Lung (tissue), 12 donors: ENCODE measurements around the gene EPHA6. TPM values are rescaled to one million over a fixed set of nuclear protein-coding genes. Genes with fewer than 3 reads are reported as not detected.

Source experiments
- ATAC-seq: fragments of 200-7000 bp; cut with Tn5 transposase; one replicate; pipeline ENCODE4 v1.9.1; 2020; ENCODE audit warnings: moderate number of reproducible peaks; ENCODE audit not compliant: insufficient read depth, low FRiP score
- DNase-seq, 3 donors: peaks; one replicate each; pipeline ENCODE4 v3.0.0-alpha.2; 2013 to 2017
- H3K27ac ChIP-seq, 2 donors: one replicate each; pipeline ENCODE4 v1.5.1; 2013; ENCODE audit warnings: mild to moderate bottlenecking in 2 of 2, moderate library complexity in 2 of 2, control low read depth in 1 of 2, inconsistent platforms in 1 of 2, low read depth in 1 of 2, low read length in 1 of 2
- H3K27me3 ChIP-seq, 3 donors: one replicate each; pipeline ENCODE4 v1.5.1; 2013; ENCODE audit warnings: low read length in 2 of 3; ENCODE audit not compliant: control insufficient read depth in 3 of 3, insufficient read depth in 3 of 3
- H3K36me3 ChIP-seq, 4 donors: one replicate each; pipeline ENCODE4 v1.5.1; 2013; ENCODE audit warnings: low read length in 4 of 4, mild to moderate bottlenecking in 1 of 4, moderate library complexity in 1 of 4; ENCODE audit not compliant: control insufficient read depth in 4 of 4, insufficient read depth in 4 of 4
- H3K4me1 ChIP-seq, 5 donors: one replicate each; pipeline ENCODE4 v1.5.1; 2013; ENCODE audit warnings: low read length in 5 of 5, mild to moderate bottlenecking in 2 of 5, moderate library complexity in 1 of 5; ENCODE audit not compliant: control insufficient read depth in 5 of 5, insufficient read depth in 5 of 5
- H3K4me3 ChIP-seq: one replicate; pipeline ENCODE4 v1.5.1; 2013; ENCODE audit warnings: mild to moderate bottlenecking, control low read depth, moderate library complexity
- H3K9ac ChIP-seq, 2 donors: one replicate each; pipeline ENCODE4 v1.5.1; 2013; ENCODE audit warnings: low read length in 2 of 2, control low read depth in 1 of 2; ENCODE audit not compliant: insufficient read depth in 1 of 2
- H3K9me3 ChIP-seq, 4 donors: one replicate each; pipeline ENCODE4 v1.5.1; 2013; ENCODE audit warnings: low read length in 3 of 4, mild to moderate bottlenecking in 1 of 4, moderate library complexity in 1 of 4; ENCODE audit not compliant: control insufficient read depth in 4 of 4, insufficient read depth in 3 of 4
- WGBS, 2 donors: extraction: QIAGEN DNeasy Blood & Tissue Kit; methylation state at CpG; one replicate each; pipeline ENCODE4 v1.1.7; 2013; 5-methylcytosine and 5-hydroxymethylcytosine counted together
- polyA plus RNA-seq, 2 donors: library from polyadenylated mRNA; stranded (reverse); fragments of 200-250 nt; gene quantifications; one replicate each; pipeline ENCODE4 v1.2.1, GENCODE V29; 2013
- total RNA-seq, 2 donors: library from RNA; depleted of rRNA in 1 of 2; stranded (reverse); fragments of >200 nt in 1 of 2; gene quantifications; one replicate each; pipeline ENCODE4 v1.2.1, GENCODE V29; 2014 to 2021
- TF ChIP-seq, protein P1 (sequence below): IDR thresholded peaks from 2 replicates; pipeline ENCODE4 v1.5.1; 2012; ENCODE audit warnings: mild to moderate bottlenecking; ENCODE audit errors: control extremely low read depth, extremely low read depth
- donor health status: control.
- donor health status: control.
- donor health status: Bipolar disorder and iron deficiency.
- donor health status: healthy.
- donor health status: DM: yes; HTN: yes; CAD: no.

EPHA6 gene
- total and polyA plus RNA-seq, 4 donors = 0.31 to 1.3 TPM; not detected in 2

DNA sequence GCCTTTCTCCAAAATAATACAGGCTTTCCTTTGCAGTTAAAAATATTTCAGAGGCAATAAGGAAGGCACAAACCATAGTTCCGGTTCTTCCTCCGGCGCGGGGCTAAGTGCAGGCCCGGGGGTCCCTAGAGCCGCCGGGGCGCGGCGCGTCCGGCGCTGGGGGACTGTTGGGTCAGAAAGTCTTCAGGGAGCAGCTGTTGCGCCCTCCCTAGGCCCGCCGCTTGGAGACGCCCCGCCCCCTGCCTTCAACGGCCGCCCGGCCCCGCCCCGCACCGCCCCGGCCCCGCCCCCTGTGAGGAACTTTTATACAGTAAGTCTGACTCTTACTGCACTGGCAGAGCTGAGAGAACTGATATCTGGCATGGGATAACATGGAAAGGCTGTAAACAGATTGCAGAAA, 667.0 kb downstream of the EPHA6 start:
- Histone ChIP-seq H3K9me3 (peaks cover 0 to 3% (median 0%) of the 10 kb centered on the region in 4 donors), H3K9ac (no peak overlapping the region), H3K4me1 (peaks cover 0 to 8% (median 0%) of the 10 kb centered on the region in 5 donors), H3K4me3 (no peak overlapping the region), H3K27ac (no peak overlapping the region), H3K36me3 (no peaks in the 10 kb centered on the region), H3K27me3 (no peaks in the 10 kb centered on the region)
- DNase-seq = no peak
- ATAC-seq = no peak
- TF ChIP-seq, protein P1, sequence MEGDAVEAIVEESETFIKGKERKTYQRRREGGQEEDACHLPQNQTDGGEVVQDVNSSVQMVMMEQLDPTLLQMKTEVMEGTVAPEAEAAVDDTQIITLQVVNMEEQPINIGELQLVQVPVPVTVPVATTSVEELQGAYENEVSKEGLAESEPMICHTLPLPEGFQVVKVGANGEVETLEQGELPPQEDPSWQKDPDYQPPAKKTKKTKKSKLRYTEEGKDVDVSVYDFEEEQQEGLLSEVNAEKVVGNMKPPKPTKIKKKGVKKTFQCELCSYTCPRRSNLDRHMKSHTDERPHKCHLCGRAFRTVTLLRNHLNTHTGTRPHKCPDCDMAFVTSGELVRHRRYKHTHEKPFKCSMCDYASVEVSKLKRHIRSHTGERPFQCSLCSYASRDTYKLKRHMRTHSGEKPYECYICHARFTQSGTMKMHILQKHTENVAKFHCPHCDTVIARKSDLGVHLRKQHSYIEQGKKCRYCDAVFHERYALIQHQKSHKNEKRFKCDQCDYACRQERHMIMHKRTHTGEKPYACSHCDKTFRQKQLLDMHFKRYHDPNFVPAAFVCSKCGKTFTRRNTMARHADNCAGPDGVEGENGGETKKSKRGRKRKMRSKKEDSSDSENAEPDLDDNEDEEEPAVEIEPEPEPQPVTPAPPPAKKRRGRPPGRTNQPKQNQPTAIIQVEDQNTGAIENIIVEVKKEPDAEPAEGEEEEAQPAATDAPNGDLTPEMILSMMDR = no peak
- 89 to 92% methylated on average over 26 of the region's 26 CpGs for WGBS, 2 donors

DNA sequence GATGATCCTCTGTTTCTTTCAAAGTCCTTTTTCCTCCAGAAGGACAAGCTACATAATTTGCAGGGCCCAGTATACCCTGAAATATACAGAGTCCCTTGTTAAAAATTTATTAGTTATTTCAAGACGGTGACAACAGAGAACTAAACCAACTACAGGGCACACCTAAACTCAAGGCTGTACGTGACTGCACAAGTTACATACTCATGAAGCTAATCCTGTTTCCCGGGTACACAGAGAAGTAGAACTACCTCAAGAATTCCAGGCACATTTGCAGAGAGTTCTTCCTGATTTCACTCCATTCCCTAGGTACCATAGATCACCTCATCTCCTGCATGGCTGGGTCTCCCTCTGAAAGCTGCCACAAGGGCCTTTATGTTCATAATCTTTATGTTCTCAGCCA, 670.8 kb downstream of the EPHA6 start:
- Histone ChIP-seq H3K9ac (no peak overlapping the region), H3K9me3 (peaks cover 0 to 3% (median 0%) of the 10 kb centered on the region in 4 donors), H3K4me1 (no peaks in the 10 kb centered on the region), H3K36me3 (no peaks in the 10 kb centered on the region), H3K27me3 (no peaks in the 10 kb centered on the region), H3K27ac (no peak overlapping the region), H3K4me3 (no peak overlapping the region)
- TF ChIP-seq, protein P1 = no peak
- 90 to 91% methylated on average over 3 of the region's 3 CpGs for WGBS, 2 donors
- ATAC-seq = no peak
- no peak for DNase-seq

DNA sequence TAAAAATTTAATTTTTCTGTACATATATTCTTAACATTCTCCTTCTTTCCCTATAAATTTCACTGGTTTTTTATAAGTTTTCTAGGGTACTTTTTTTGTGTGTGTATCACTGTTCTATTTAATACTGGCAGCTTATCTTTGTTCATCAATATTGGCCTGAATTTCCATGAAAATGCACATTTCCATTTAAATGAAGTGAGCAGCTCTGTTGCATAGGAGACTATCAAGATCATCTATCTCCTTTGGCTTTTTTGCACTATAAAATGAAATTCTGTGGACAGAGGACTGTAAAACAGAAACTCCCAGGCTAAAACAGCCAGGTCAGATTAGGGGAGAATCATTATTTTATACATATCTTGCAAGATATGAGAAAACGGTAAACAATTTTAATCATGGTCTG, 673.2 kb downstream of the EPHA6 start:
- no peak overlapping the region for H3K27ac ChIP-seq
- no peaks in the 10 kb centered on the region for H3K4me1 ChIP-seq
- DNase-seq (no peak), ATAC-seq (no peak)
- no peaks in the 10 kb centered on the region for H3K36me3 ChIP-seq
- 90 to 93% methylated on average over 1 of the region's 1 CpG for WGBS, 2 donors
- no peaks in the 10 kb centered on the region for H3K27me3 ChIP-seq
- H3K4me3 ChIP-seq = no peak overlapping the region
- TF ChIP-seq, protein P1 = no peak
- no peak overlapping the region for H3K9ac ChIP-seq
- peaks cover 0 to 3% (median 0%) of the 10 kb centered on the region in 4 donors for H3K9me3 ChIP-seq

DNA sequence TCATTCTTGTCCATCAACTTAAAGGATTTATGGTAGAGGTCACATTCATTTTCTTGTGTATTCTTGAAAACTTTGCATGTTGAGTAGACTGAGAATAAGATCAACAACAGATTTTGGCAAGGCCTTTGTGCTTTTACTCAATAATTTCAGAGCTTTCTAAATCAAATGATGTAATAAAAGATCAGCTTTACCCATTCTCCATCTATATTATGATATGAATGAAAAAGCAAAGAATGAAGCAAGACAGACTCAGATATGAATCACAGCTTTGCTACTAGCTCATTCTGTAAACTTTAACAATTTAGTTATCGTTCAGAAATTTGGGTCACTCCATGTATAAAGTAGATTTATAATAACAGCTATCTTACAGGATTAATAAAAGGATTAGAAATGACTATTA, 674.3 kb downstream of the EPHA6 start:
- no peaks in the 10 kb centered on the region for H3K36me3 ChIP-seq
- WGBS, 2 donors = 86 to 88% methylated on average over 1 of the region's 1 CpG
- H3K27me3 ChIP-seq = no peaks in the 10 kb centered on the region
- H3K4me3 ChIP-seq = no peak overlapping the region
- no peak overlapping the region for H3K27ac ChIP-seq
- peaks cover 0 to 3% (median 0%) of the 10 kb centered on the region in 4 donors for H3K9me3 ChIP-seq
- TF ChIP-seq, protein P1 = no peak
- no peaks in the 10 kb centered on the region for H3K4me1 ChIP-seq
- H3K9ac ChIP-seq = no peak overlapping the region
- ATAC-seq (no peak), DNase-seq (no peak)
